Esophagus squamous epithelium (tissue), 4 donors: ENCODE results near the gene HRCT1.

Source experiments
- POLR2A ChIP-seq, 4 donors: fragments of 450-650 bp; IDR thresholded peaks; one replicate each; pipeline ENCODE4 v1.6.1; 2017; ENCODE audit warnings: antibody characterized with exemption in 4 of 4, mild to moderate bottlenecking in 4 of 4, moderate library complexity in 3 of 4
- TF ChIP-seq, protein P1 (sequence below), 6 experiments: fragments of 450-650 bp in 4 of 6; fragments of 200-600 bp in 2 of 6; sonication (generic) in 2 of 6; IDR thresholded peaks; one replicate each; pipeline ENCODE4 v1.5.1; 2016 to 2019; ENCODE audit warnings: antibody characterized with exemption in 6 of 6, mild to moderate bottlenecking in 4 of 6, moderate library complexity in 4 of 6

DNA sequence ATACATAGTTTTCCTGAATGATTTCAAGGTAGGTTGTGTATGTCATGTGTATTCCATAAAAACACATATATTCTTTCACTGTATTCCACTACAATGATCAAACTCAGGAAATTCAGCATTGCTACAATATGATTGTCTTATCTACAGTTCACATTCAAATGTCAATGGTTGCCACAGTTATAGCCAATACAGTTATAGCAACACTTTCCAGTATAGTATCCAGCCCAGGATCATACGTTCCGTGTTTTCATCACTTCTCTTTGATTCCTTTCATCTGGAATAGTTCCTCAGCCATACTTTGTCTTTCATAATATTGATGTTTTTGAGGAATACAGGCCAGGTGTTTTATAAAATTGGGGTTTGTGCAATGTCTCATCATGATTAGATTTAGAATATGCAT lies 42.4 kb downstream of the HRCT1 start:
- TF ChIP-seq, protein P1, sequence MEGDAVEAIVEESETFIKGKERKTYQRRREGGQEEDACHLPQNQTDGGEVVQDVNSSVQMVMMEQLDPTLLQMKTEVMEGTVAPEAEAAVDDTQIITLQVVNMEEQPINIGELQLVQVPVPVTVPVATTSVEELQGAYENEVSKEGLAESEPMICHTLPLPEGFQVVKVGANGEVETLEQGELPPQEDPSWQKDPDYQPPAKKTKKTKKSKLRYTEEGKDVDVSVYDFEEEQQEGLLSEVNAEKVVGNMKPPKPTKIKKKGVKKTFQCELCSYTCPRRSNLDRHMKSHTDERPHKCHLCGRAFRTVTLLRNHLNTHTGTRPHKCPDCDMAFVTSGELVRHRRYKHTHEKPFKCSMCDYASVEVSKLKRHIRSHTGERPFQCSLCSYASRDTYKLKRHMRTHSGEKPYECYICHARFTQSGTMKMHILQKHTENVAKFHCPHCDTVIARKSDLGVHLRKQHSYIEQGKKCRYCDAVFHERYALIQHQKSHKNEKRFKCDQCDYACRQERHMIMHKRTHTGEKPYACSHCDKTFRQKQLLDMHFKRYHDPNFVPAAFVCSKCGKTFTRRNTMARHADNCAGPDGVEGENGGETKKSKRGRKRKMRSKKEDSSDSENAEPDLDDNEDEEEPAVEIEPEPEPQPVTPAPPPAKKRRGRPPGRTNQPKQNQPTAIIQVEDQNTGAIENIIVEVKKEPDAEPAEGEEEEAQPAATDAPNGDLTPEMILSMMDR (IDR thresholded peaks at IDR 0.05), result no peak
- no peak for TF ChIP-seq POLR2A (IDR thresholded peaks at IDR 0.05)
